Amygdala (tissue), 56 donors: ENCODE results near the gene GKAP1.
"Not testable (repeated sequence)": the region's sequence is repeated elsewhere in the genome, so short reads cannot be mapped to it uniquely, and the experiment has no call there.

Experiments used
- DNase-seq, 56 donors: peaks; one replicate each; lab custom pipeline; 2025; lab: John Stamatoyannopoulos, UW

Gene GKAP1

DNA sequence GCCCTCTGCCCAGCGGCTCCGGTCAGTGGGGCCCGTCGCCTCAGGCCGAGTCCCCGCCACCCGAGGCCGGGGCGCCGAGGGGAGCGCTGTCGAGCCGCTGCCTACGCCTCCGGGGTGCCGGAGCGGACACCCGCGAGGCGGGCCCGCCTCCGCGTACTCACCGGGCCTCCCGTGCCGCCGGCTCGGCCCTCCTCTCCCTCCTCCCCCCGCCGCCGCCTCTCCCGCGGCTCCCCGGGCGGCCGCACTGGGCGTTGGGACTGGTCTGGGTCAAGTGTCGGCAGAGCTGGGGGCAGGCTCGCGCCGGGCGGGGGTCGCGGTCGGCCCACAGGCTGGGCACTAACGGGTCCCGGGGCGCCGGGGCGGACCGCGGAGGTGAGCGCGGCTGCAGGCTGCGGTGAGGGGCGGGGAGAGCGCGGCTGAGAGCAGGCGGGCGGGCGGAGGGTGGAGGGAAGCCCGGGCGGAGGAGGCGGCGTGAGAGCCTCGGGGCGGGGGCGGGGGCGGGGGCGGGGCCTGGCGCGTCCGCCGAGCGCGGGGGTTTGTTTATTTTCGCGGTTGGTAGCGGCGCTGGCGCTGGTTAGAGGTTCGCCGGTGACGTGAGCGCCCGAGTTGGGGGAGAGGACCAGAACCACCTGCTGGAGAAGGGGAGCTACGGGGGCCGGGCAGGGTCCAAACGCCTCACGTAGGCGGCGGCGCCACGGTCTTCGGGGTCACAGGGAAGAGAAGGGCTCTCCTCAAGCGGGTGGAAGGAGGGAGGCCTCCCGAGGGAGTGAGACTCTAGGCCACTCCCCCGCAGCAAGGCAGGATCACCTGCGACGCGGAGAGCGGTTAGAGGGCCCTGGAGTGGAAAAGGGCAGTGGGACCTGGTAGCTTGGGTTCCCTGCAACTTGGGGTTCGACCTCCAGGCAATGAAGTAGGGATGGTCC, at the start of gene GKAP1:
GKAP1 (minus strand) TSS at position 414 of the 923 bp plus-strand sequence. CDS start 11,252 bp downstream, outside the sequence.
- DNase-seq: peak in 55 of 56 donors; percentile 13 to 85 (median 68)

DNA sequence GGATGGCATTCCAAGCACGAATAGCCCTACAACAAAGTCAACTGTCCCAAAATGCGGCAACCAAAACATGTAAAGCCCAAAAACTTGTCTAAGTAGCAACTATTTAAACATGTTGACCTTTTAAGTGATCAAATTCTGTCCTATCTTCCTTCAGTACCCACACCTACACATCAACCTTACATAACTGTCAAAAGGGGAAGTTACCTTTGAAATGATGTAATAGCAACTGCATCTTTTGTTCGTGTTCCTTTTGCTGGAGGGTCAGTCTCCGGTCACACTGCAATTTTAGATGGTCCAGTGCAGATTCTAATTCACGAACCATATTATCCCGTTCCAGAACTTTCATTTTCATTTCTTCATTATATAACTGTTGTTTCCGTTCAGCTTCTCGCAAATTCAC, 32.3 kb upstream of the GKAP1 start:
- DNase-seq: not testable (repeated sequence)

DNA sequence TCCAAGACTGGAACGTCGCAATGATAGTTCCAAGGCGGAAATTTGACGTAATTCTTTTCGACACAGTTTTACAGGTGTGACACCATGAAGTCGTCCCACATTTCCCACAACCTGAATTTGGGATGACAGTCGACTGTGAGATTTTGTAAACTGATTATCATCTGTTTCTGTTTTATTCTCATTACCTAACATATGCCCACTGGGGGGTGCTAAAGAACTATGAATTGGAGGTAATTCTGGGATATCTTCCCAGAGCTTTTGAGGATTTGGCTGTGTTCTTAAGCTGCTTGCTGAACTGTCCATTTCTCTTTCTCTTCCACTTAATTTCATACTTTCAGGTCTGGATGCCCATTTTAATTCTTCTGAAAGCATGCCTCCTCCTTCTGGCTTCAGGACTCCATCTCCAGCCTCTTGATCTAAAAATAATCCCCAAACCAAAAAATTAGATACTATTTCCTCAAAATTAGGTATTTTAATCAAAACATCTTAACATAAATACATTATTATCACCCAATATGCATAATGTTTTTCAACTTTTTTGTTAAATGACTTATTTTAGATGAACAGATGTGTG, 19.6 kb upstream of the GKAP1 start:
- not testable (repeated sequence) for DNase-seq

DNA sequence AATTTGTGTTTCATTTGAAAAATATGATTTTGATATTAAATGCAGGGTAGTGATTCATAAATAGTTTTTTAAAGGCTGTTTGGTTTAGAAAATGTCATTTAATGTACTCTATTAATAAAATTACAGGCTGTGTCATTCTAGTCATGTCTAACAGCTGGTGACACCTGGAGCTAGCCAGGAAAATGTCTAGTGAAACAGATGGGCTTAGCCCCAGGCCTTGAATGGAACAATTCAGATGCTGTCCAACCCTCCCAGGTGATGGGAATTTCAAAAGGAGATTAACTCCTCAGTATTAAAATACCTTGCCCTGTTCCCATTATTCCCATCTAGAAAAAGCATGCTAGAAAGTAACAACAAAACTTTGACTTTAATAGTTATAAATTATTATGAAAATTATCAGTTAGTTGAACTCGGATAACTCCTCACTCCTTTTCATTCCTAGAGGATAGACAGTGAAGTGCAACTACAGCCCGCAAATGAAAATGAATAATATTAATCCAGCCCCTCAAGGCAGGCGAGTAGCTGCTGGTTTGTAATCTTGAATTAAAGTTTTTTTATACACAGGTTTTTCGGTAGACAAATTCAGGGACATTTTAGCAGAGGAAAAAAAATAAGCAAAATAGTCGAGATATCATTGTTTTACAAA, 13.0 kb upstream of the GKAP1 start:
- DNase-seq: not testable (repeated sequence)

DNA sequence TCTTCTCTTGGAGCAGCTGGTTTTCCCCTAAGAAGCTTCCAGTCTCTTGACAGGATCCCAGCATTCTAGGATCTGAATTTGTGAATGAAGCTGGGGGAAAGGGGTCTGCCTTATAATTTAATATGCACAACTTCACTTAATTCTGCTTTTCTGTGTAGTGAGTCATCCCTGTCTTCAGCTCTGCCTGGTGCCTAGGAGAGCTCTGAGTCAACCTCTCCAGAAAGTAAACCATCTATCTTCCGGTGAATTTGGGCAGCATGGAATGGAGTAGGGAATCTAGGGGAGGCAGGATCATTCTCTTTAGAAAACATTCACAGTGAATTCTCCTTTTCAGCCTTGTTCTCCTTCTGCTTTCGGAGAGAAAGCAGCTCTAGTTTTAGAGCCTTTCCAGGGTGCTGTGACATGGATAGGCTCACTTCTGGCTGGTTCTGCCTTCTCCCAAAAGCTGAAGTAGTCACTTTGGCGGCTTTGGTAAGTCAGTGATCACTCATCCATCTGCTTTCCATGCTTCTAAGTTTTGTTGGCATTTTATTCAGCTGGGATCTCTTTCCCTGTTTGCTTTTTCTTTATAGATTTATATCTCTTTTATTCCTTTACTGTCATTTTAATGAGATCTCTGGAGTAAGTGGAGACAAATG, 7.5 kb upstream of the GKAP1 start:
- DNase-seq: not testable (repeated sequence)

DNA sequence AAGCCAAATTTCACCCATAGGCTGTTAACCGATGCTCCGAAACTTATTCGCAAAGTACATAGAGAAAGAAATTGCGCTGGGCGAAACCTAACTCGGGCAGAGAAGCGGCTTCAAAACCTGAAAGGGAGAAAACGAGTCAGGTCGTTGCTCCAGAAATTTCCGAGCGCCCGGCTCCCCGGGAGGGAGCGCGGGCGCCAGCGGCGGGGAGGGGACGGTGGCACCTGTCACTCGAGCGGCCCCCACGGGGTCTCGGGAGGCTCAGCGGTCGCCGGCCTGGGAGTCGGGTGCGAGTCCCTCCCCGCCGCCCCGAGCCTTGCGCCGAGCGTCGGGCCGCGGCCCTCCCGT, 586 bp downstream of the GKAP1 start:
- DNase-seq: peak in 17 of 56 donors; percentile 7 to 62 (median 36)

DNA sequence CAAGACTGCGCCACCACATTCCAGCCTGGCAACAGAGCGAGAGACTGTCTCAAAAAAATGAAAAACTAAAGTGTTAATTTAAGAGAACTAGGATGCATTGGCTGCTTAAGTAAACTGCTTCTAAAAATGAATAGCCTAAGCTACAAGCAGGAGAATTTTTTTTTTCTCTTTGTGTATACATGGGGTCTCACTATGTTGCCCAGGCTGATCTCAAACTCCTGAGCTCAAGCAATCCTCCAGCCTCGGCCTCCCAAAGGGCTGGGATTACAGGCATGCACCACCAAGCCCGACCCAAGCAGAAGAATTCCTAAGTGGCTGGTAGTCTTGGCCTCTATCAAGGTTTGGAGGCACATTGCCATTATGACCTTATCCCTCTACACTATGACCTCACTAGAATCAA, 2.4 kb downstream of the GKAP1 start:
- DNase-seq: not testable (repeated sequence)

DNA sequence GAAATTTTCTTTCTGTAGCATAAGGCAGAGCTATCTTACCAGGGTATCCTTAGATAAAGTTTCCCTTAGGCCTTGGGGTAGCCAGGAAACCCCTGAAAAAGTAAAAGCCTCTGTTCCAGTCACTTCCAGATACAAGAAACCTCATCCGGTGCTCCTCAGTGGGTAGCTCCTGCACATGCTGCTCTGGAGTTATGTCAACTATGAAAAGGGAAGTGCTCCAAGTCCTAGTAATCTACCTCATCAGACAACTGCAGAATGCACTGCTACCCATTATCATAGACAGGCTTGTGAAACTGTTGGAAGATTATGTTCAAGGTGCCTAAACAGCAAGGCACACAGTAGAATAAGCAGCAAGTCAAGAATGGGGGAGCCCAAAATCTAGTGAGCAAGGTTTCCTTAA, 8.4 kb downstream of the GKAP1 start:
- DNase-seq: not testable (repeated sequence)

DNA sequence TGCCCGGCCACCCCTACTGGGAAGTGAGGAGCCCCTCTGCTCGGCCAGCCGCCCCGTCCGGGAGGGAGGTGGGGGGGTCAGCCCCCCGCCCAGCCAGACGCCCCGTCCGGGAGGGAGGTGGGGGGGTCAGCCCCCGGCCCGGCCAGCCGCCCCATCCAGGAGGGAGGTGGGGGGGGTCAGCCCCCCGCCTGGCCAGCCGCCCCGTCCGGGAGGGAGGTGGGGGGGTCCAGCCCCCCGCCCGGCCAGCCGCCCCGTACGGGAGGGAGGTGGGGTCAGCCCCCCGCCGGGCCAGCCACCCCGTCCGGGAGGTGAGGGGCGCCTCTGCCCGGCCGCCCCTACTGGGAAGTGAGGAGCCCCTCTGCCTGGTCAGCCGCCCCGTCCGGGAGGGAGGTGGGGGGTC, 13.1 kb downstream of the GKAP1 start:
- DNase-seq: not testable (repeated sequence)

DNA sequence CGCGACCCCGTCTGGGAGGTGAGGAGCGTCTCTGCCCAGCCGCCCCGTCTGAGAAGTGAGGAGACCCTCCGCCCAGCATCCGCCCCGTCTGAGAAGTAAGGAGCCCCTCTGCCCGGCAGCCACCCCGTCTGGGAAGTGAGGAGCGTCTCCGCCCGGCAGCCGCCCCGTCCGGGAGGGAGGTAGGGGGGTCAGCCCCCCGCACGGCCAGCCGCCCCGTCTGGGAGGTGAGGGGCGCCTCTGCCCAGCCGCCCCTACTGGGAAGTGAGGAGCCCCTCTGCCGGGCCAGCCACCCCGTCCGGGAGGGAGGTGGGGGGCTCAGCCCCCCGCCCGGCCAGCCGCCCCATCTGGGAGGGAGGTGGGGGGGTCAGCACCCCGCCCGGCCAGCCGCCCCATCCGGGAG, 13.6 kb downstream of the GKAP1 start:
- not testable (repeated sequence) for DNase-seq

DNA sequence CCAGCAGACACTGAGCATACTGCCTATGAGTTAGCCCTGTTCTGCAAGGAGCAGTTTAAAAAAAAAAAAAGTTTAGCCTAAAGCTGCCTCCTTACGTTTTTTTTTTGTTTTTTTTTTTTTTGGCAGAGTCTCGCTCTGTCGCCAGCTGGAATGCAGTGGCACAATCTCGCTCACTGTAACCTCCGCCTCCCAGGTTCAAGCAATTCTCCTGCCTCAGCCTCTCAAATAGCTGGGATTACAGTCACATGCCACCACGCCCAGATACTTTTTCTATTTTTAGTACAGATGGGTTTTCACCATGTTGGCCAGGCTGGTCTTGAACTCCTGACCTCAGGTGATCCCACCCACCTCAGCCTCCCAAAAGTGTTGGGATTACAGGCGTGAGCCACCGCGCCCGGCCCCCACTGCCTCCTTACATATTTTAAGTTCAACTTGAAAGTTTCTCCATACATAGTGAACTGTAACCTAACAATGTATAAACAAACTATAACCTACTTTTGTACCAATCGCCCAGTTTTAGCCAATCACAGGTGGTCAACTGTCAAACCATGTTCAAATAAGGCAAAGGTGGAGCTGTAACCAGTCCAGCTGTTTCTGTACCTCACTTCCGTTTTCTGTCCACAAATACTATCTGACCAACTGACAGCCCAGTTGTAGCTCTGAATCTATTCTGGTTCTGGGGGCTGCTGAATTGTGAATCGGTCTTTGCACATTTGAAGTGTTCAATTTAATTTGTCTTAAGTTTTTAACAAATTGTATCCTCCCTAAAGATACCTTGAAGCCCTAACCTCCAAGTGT, 17.1 kb downstream of the GKAP1 start:
- DNase-seq: no peak

DNA sequence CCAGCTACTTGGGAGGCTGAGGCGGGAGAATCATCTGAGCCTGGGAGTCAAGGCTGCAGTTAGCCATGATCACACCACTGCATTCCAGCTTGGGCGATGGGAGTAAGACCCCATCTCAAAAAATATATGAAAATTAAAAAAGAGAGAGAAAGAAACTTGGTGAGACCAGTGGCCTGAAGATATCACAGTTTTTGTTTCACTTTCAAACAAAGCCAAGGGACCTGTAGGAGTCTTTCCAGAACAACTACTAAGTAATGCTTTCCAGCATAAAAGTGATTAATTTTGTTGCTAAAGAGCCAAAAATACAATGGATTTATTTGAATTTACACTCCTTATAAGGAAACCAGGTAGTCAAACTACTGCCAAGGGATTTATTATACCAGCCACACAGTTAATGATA, 23.5 kb downstream of the GKAP1 start:
- DNase-seq: no peak

DNA sequence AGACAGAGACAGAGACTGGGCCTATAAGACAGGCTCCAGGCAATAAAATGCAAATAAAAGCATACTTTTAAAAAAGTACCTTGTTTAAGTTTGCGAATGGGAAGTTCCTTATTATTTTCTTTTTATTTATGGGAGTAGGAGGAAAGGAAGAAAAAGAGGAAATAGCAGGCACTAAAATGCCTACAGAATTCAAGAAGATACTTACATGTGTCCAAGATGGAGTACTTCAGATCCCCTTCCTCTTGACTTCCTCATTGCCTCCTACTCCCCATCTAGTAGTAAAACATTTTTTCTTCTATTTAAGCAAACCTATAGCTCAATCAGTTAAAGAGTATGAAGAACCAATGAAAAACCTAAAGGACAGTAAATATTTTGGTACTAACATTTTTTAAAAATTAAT, 24.8 kb downstream of the GKAP1 start:
- no peak for DNase-seq

DNA sequence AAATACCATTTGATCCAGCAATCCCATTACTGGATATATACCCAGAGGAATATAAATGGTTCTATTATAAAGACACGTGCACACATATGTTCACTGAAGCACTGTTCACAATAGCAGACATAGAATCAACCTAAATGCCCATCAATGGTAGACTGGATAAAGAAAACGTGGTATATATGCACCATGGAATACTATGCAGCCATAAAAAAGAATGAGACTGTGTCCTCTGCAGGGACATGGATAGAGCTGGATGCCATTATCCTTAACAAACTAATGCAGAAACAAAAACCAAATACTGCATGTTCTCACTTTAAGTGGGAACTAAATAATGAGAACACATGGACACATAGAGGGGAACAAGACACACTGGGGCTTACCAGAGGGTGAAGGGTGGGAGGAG, 39.4 kb downstream of the GKAP1 start:
- no peak for DNase-seq

DNA sequence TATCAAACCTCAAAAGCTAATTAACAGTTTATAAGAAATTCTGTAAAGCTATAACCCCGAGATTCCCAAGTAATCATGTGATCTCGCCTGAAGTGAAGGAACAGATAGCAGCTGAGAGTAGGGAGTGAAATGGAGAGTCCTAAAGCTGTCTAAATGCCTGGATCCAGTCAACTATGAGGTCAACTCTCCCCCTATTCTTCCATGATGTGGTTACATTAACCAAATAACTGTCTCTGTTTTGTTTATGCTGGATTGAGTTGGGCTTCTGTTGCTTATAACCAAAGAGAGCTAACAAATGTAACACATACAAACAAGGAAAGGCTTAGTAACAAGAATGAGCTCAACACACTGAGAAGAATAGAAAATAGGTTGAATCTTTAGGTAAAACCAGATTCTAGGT, 41.6 kb downstream of the GKAP1 start:
- DNase-seq: no peak

DNA sequence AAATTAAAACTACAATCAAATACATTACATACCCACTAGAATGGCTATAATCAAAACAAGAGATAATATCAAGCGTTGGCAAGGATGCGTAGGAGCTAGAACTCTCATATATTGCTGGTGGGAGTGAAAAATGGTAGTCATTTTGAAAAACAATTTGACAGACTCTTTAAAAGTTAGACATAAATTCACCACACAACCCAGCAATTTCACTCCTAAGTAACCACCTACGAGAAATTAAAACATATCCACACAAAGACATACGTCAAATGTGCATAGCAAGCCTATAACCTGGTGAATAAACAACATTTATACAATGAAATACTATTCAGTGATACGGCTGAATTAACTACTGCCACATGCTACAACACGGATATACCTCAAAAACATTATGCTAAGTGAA, 44.7 kb downstream of the GKAP1 start:
- DNase-seq: no peak

DNA sequence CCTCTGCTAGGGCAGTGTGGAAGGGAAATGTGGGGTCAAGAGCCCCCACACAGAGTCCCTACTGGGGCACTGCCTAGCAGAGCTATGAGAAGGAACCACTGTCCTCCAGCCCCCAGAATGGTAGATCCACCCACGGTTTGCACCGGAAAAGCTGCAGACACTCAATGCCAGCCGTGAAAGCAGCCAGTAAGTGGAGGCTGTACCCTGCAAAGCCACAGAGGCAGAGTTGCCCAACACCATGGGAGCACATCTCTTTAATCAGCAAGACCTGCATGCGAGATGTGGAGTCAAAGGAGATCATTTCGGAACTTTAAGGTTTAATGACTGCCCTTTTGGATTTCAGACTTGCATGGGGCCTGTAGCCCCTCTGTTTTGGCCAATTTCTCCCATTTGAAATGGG, 52.2 kb downstream of the GKAP1 start:
- no peak for DNase-seq

DNA sequence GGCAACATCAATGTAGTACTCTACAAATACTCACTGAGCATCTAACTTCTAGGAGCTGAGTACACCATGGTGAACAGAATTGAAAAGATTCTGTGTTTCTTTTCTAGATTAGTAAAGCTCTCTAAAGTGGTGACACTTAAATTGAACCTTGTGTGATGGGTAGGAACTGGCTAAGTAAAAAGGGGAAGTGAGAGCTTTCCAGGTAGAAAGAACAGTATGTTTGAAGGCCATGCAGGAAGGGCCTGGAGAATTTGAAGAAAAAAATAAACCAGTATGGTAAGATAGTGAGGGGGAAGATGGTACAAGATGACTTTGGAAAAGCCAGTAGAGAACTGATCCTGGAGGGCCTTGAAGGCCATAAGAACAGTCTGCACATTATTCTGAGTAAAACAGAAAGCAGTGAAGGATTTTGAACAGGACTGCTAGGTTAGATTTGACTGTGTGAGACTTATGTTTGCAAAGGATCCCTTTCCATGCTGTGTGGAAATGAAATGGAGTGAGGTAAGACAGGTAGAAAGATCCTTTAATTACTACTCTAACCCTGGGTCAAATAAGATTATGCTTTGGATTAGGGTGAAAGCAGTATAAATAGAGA, 63.1 kb downstream of the GKAP1 start:
- DNase-seq: no peak

DNA sequence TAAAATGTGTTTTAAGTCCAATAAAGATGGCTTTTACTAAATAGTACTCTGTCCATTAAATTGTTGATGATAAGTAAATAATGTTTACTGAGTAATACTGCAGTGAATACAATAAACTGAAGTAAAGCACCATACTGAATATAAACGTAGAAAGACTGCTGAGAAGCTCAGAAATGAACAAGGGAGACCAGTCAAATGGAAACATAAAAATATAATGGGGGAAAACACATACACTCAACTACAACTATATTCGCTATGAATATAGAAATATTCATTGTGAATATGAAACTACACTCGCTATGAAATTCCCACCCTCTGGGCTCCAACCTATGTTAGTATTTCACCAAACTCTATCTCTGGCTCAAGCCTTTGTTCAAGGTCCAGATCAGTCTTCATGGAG, 67.9 kb downstream of the GKAP1 start:
- DNase-seq: no peak

DNA sequence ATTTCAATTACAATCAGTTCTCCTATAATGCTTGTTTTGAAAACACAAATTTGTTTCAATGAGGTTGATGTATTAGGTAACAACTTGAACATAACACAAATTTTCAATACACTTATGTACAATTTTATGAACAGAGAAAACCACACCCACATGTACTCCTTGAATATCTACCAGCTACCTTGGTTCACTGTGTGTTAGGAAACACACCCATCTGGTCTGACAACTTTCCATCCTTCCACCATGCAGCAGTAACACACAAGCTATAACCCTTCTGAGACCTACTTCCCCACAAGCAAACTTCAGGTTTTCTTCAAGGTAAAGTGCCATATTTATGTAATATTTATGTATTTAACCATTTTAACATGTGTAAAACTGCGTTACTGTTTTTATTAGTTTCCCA, 73.4 kb downstream of the GKAP1 start:
- no peak for DNase-seq
